Measurements from ENCODE around the gene PCDHB11.
"Not testable (repeated sequence)": the region's sequence is repeated elsewhere in the genome, so short reads cannot be mapped to it uniquely, and the experiment has no call there.

PCDHB11 gene

DNA sequence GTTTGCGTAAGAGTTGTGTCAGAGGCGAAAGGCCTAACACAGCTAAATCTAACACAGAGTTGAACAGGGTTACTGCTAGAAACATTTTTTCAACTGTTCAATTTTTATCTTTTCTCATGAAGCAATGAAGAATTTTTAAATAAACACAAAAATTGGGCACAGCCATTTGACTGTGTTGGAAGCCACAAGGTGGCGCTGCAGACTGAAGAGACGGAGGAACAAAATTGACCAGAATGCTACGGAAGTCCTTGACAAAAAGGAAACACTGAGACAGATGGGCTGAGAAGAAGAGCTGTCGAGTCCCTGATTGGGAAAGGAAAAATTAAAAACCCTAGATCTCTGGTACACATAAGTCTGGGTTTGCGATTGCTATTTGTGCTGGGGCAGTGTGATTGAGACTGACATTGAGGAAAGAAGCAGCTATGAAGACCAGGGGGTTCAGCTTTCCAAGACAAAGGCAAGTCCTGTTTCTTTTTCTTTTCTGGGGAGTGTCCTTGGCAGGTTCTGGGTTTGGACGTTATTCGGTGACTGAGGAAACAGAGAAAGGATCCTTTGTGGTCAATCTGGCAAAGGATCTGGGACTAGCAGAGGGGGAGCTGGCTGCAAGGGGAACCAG is 12.4 kb upstream of the PCDHB11 start, which contains the start of gene PCDHB9:
PCDHB9 (plus strand) TSS at position 265 of the 616 bp plus-strand sequence; CDS start at position 423, 158 bp downstream.
- DNase-seq (ENCODE audit: low read depth in 2 of 2) = peak; percentile 8 to 18
- TF ChIP-seq, protein P1, sequence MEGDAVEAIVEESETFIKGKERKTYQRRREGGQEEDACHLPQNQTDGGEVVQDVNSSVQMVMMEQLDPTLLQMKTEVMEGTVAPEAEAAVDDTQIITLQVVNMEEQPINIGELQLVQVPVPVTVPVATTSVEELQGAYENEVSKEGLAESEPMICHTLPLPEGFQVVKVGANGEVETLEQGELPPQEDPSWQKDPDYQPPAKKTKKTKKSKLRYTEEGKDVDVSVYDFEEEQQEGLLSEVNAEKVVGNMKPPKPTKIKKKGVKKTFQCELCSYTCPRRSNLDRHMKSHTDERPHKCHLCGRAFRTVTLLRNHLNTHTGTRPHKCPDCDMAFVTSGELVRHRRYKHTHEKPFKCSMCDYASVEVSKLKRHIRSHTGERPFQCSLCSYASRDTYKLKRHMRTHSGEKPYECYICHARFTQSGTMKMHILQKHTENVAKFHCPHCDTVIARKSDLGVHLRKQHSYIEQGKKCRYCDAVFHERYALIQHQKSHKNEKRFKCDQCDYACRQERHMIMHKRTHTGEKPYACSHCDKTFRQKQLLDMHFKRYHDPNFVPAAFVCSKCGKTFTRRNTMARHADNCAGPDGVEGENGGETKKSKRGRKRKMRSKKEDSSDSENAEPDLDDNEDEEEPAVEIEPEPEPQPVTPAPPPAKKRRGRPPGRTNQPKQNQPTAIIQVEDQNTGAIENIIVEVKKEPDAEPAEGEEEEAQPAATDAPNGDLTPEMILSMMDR (IDR thresholded peaks at IDR 0.05; ENCODE audit: low read depth, low read length) = peak; percentile 33
- no peak within 1 kb of the TSS for H3K4me3 ChIP-seq (replicated peaks in 1 of 2; ENCODE audit: low read depth in 2 of 2, low read length in 2 of 2)

DNA sequence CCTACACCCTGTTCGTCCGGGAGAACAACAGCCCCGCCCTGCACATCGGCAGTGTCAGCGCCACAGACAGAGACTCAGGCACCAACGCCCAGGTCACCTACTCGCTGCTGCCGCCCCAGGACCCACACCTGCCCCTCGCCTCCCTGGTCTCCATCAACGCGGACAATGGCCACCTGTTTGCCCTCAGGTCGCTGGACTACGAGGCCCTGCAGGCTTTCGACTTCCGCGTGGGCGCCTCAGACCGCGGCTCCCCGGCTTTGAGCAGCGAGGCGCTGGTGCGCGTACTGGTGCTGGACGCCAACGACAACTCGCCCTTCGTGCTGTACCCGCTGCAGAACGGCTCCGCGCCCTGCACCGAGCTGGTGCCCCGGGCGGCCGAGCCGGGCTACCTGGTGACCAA is 10.7 kb upstream of the PCDHB11 start:
- not testable (repeated sequence) for H3K4me3 ChIP-seq (replicated peaks in 1 of 2; ENCODE audit: low read depth in 2 of 2, low read length in 2 of 2); DNase-seq (ENCODE audit: low read depth in 2 of 2)

DNA sequence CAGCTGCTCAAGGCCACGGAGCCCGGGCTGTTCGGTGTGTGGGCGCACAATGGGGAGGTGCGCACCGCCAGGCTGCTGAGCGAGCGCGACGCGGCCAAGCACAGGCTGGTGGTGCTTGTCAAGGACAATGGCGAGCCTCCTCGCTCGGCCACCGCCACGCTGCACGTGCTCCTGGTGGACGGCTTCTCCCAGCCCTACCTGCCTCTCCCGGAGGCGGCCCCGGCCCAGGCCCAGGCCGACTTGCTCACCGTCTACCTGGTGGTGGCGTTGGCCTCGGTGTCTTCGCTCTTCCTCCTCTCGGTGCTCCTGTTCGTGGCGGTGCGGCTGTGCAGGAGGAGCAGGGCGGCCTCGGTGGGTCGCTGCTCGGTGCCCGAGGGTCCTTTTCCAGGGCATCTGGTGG is 10.3 kb upstream of the PCDHB11 start:
- not testable (repeated sequence) for H3K4me3 ChIP-seq (replicated peaks in 1 of 2; ENCODE audit: low read depth in 2 of 2, low read length in 2 of 2); DNase-seq (ENCODE audit: low read depth in 2 of 2)

DNA sequence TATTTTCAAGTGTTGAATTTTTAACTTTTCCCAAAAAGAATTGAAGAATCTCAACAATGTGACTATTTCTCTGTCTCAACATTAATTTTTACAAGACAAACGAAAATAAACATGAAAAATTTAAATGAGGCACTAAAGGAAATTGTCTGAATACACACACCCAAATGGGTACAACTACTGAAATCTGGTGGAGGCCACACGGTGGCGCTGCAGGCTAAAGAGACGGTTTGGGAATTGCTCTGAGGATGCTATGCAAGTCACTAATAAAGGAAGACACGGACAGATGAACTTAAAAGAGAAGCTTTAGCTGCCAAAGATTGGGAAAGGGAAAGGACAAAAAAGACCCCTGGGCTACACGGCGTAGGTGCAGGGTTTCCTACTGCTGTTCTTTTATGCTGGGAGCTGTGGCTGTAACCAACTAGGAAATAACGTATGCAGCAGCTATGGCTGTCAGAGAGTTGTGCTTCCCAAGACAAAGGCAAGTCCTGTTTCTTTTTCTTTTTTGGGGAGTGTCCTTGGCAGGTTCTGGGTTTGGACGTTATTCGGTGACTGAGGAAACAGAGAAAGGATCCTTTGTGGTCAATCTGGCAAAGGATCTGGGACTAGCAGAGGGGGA is 7.2 kb upstream of the PCDHB11 start, which contains the start of gene PCDHB10:
PCDHB10 (plus strand) TSS at position 244 of the 616 bp plus-strand sequence; CDS start at position 444, 200 bp downstream.
- no peak within 1 kb of the TSS for H3K4me3 ChIP-seq (replicated peaks in 1 of 2; ENCODE audit: low read depth in 2 of 2, low read length in 2 of 2)
- TF ChIP-seq, protein P1 (IDR thresholded peaks at IDR 0.05; ENCODE audit: low read depth, low read length) = peak; percentile 39
- DNase-seq (ENCODE audit: low read depth in 2 of 2) = peak; percentile 14 to 36

DNA sequence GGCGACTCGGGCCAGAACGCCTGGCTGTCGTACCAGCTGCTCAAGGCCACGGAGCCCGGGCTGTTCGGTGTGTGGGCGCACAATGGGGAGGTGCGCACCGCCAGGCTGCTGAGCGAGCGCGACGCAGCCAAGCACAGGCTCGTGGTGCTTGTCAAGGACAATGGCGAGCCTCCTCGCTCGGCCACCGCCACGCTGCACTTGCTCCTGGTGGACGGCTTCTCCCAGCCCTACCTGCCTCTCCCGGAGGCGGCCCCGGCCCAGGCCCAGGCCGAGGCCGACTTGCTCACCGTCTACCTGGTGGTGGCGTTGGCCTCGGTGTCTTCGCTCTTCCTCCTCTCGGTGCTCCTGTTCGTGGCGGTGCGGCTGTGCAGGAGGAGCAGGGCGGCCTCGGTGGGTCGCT is 5.1 kb upstream of the PCDHB11 start:
- not testable (repeated sequence) for DNase-seq (ENCODE audit: low read depth in 2 of 2)

DNA sequence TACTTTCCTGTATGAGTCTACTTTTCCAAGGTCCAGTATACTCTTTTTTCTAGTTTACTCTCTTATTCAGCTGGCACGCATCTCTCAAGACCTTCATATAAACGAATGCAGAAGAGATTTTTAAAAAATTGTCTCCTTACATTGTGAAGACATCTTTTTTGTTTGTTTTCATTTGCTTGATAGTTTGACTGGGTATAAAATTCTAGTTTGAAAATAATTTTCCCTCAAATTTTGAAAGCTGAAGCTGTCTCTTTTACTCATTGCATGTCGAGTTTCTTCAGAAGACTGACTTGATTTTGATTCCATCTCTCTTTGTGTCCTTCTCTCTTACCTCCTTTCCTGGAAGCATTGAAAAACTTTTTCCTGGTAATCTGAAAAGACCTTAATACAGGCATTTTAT is 3.1 kb upstream of the PCDHB11 start:
- TF ChIP-seq, protein P1 (IDR thresholded peaks at IDR 0.05; ENCODE audit: low read depth, low read length) = no peak

More for the DNA sequence above, 5.1 kb upstream of the PCDHB11 start:
- H3K4me3 ChIP-seq (replicated peaks in 1 of 2; ENCODE audit: low read depth in 2 of 2, low read length in 2 of 2) = not testable (repeated sequence)

DNA sequence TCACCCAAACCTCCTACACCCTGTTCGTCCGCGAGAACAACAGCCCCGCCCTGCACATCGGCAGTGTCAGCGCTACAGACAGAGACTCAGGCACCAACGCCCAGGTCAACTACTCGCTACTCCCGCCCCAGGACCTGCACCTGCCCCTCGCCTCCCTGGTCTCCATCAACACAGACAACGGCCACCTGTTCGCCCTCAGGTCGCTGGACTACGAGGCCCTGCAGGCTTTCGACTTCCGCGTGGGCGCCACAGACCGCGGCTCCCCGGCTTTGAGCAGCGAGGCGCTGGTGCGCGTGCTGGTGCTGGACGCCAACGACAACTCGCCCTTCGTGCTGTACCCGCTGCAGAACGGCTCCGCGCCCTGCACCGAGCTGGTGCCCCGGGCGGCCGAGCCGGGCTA is 1.7 kb downstream of the PCDHB11 start:
- H3K4me3 ChIP-seq (replicated peaks in 1 of 2; ENCODE audit: low read depth in 2 of 2, low read length in 2 of 2); DNase-seq (ENCODE audit: low read depth in 2 of 2): not testable (repeated sequence)

More for the DNA sequence above, 3.1 kb upstream of the PCDHB11 start:
- DNase-seq (ENCODE audit: low read depth in 2 of 2) = no peak
- no peak overlapping the region for H3K4me3 ChIP-seq (replicated peaks in 1 of 2; ENCODE audit: low read depth in 2 of 2, low read length in 2 of 2)

DNA sequence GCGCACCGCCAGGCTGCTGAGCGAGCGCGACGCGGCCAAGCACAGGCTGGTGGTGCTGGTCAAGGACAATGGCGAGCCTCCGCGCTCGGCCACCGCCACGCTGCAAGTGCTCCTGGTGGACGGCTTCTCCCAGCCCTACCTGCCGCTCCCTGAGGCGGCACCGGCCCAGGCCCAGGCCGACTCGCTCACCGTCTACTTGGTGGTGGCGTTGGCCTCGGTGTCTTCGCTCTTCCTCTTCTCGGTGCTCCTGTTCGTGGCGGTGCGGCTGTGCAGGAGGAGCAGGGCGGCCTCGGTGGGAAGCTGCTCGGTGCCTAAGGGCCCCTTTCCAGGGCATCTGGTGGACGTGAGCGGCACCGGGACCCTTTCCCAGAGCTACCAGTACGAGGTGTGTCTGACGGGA is 2.2 kb downstream of the PCDHB11 start:
- not testable (repeated sequence) for H3K4me3 ChIP-seq (replicated peaks in 1 of 2; ENCODE audit: low read depth in 2 of 2, low read length in 2 of 2); DNase-seq (ENCODE audit: low read depth in 2 of 2)

DNA sequence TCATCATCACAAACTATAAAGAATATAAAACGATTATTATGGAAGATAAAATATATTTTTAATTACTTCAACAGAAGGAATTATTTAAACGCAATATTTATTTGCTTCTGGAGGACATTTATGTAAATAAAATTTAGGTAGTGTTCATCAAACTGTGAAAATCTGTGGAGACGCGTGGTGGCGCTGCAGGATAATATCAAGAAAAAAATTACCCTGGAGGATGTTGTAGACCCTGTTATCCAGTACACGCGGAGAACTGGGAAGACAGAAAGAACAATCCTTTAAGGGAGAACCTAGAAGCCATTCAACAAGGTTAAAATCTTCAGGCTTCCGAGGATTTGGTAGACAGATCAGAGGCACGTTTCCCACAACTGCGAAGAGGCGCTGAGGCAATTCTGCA is 9.1 kb downstream of the PCDHB11 start, which contains the start of gene PCDHB12:
PCDHB12 (plus strand) TSS at position 242 of the 400 bp plus-strand sequence. CDS start 189 bp downstream, outside the sequence.
- DNase-seq (ENCODE audit: low read depth in 2 of 2) = peak; percentile 5 to 9
- H3K4me3 ChIP-seq (replicated peaks in 1 of 2; ENCODE audit: low read depth in 2 of 2, low read length in 2 of 2) = no peak within 1 kb of the TSS
- TF ChIP-seq, protein P1 (IDR thresholded peaks at IDR 0.05; ENCODE audit: low read depth, low read length) = no peak

DNA sequence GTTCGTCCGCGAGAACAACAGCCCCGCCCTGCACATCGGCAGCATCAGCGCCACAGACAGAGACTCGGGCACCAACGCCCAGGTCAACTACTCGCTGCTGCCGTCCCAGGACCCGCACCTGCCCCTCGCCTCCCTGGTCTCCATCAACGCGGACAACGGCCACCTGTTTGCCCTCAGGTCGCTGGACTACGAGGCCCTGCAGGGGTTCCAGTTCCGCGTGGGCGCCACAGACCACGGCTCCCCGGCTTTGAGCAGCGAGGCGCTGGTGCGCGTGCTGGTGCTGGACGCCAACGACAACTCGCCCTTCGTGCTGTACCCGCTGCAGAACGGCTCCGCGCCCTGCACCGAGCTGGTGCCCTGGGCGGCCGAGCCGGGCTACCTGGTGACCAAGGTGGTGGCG is 10.9 kb downstream of the PCDHB11 start:
- DNase-seq (ENCODE audit: low read depth in 2 of 2); H3K4me3 ChIP-seq (replicated peaks in 1 of 2; ENCODE audit: low read depth in 2 of 2, low read length in 2 of 2): not testable (repeated sequence)

DNA sequence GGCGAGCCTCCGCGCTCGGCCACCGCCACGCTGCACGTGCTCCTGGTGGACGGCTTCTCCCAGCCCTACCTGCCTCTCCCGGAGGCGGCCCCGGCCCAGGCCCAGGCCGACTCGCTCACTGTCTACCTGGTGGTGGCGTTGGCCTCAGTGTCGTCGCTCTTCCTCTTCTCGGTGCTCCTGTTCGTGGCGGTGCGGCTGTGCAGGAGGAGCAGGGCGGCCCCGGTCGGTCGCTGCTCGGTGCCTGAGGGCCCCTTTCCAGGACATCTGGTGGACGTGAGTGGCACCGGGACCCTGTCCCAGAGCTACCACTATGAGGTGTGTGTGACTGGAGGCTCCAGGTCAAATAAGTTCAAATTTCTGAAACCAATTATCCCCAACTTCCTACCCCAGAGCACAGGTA is 11.4 kb downstream of the PCDHB11 start:
- not testable (repeated sequence) for DNase-seq (ENCODE audit: low read depth in 2 of 2); H3K4me3 ChIP-seq (replicated peaks in 1 of 2; ENCODE audit: low read depth in 2 of 2, low read length in 2 of 2)
